Posterior vena cava (tissue), 2 donors: Measurements from ENCODE around the gene CACNA1B. TPM values are rescaled to one million over a fixed set of nuclear protein-coding genes. Genes with fewer than 3 reads are reported as not detected.

ENCODE experiments used
- DNase-seq: peaks from one replicate; pipeline ENCODE4 v3.0.0-alpha.2; 2020; ENCODE audit warnings: low spot score
- intact Hi-C, 2 donors: fragments of 100-400 bp; cut with DNase I; formaldehyde crosslinking; loops; one replicate each; pipeline versions ENCODE4 v1.14.1 to v1.14.2; 2022 to 2023
- total RNA-seq, 2 donors: library from RNA; stranded (reverse); fragmentation: NEBNext Ultra II Directional; extraction: Animal tissue kit (Norgen Biotek cat#: 25700); gene quantifications; one replicate each; pipeline ENCODE4 v1.2.1, GENCODE V29; 2021
- donor health status: DM: yes; HTN: yes; CAD: no.
- donor health status: DM: yes; HTN: yes; CAD: no.

CACNA1B gene
- total RNA-seq, 2 donors from 2014 or later = 0.09 to 0.10 TPM

DNA sequence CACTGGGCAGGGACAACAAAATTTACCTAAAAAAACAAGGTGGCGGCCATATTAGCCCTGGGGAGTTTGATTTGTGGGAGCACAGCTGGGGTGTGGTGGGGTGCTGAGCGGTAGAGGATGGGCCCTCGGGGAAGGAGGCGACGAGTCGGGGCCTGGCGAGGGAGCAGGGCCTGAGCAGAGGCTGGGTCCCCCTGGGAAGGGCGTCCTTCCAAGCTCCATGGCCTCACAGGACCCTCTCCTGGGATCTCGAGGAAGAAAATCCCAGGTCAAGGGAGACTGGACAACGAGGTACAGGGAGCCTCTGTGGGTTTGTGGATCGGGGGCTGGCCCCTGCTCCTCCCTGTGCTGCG, 165.5 kb downstream of the CACNA1B start:
- DNase-seq = peak; percentile 26
- intact Hi-C loops = no loop called here

DNA sequence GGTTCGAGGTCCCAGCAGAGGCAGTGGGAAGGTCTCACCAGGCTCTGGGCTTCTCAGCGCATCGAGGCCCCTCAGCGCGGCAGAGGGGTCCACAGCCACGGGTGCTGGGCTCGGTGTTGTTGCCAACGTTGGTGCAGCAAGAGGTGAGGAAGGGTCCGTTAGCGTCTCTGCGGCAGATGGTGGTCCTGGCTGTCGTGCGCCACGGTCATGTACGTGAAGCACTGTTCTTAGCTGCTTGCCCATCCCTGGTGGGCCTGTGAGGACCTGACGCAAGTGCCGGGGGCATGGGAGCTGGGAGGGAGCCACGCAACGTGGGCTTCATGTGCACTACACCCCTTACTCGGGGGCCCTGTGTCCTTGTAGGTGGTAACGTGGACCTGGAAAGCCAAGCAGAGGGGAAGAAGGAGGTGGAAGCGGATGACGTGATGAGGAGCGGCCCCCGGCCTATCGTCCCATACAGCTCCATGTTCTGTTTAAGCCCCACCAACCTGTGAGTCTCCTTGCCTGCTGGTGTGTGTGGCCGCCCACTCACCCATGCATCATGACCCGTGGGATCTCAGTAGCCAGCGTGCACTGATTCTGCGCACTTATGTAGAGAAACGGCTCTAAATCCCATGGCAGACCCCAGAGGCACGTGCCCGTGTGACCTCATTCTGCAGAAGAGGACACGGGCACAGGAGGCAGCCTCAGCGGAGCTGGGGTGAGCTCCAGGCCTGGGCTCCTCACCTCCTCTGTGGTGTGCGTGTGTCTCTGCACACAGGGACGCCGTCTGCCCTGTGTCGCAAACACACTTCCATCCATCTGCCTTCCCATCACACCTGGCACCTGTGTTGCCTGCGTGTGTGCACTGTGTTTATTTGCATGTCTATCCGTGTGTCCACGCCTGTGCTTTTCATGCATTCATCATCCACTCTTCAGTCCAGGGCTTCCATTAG, 166.1 kb downstream of the CACNA1B start:
- intact Hi-C loops = no loop called here
- peak; percentile 71 for DNase-seq

DNA sequence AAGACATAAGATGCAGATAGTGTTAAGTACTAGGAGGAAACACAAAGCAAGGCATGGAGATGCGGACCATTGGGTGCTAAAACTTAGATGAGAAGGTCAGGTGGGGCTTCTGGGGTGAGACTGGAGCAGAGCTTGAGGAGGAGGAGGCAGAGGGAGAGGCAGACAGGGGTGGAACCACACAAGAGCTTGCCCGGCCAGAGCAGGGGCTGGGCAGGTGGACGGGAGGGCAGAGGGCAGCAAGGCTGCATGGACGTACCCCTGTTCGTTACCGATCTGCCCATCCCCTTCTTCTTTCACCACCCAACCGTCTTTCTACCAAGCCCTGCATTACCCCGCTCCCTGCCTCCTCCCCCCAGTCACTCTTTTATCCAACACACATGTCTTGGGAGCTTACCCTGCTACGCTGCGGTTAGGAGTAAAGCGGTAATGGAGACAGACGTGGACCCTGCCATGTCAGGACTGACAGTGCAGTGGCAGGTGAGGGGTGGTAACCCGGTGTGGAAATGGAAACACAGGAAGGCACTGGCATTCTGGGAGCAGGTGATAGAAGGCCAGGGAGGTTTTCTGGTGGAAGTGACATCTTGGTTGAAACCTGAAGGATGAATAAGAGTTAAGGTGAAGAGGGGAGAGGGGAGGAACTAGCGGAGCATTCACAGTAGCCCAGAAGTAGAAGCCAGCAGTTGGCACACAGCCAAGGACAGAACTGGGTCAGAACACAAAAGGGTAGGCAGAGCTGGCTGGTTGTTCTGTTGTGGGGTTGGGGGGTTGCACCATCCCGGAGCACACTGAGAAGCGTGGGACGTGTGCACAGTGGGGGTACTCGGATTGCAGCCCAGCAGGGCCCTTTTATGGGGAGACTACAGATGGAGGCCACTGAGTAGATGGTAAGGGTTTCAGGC, 167.2 kb downstream of the CACNA1B start:
- DNase-seq = peak; percentile 46
- intact Hi-C loops = no loop called here

DNA sequence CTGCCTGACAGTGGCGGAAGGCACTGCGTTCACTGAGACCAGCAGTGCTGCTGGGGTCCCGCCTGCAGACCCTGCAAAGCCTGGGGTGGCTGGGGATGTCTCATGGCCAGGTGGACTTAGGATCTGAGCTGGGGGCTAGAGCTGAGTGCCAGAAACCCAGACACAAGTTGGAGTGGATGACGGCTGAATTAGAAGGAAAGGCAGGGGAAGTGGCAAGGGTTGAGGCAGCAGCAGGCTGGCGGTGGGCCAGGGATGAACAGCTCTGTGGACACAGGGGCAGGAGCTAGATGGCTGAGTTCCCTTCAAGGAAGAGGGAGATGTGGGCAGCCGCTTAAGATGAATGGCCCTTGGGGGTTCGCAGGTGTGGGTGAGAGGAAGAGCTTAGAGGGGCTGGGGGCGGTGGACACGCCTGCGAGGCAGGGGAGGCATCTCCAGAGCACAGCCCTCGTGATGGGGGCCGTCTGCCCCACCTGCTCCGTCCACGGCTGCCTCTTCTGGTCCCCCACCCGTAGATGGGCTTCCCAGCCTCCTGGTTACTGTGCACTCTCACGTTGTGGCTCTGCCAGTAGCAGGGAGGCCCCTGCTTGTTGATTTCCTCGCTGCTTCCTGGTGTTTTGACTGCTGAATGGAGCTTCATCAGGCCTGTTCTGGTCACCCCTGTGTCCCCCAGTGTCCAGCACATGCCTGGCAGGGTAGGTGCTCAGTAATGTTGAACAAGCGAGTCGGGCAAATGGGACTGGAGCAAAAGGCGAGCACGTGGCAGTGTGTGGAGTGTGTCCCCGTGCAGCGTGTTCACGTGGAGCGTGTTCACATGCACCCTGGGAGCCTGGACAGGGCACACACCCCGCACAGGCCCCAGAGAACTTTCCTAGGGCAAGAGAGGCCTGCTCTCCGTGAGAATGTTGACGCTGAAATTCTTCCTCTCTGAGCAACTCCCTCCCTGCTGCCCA, 168.2 kb downstream of the CACNA1B start:
- DNase-seq = peak; percentile 75
- intact Hi-C loops = no loop called here

DNA sequence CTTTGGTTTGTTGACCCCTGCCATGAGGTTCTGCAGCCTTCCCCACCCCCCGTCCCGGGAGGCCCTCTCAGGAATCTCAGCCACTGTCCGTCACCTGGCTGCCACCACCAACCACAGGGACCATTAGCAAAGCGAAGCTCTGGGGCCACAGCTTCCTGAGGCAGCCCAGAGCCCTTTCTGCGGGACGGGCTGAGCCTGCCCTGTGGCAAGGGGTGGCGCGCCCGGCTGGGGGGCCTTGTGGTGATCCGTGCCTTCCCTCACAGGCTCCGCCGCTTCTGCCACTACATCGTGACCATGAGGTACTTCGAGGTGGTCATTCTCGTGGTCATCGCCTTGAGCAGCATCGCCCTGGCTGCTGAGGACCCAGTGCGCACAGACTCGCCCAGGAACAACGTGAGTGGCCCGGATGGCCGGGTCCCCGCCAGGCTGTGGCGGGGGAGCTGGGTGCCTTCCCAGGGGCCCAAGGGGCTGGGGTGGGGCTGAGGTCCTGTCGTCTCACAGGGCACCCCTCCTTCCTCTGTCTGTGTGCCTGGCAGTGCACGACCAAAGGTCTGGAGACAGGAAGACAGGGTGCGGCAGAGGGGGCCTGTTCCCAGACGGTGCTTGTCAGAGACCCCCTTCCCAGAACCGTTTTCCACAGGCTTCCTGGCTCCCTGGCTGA, 169.2 kb downstream of the CACNA1B start:
- intact Hi-C loops = no loop called here
- DNase-seq = peak; percentile 73

DNA sequence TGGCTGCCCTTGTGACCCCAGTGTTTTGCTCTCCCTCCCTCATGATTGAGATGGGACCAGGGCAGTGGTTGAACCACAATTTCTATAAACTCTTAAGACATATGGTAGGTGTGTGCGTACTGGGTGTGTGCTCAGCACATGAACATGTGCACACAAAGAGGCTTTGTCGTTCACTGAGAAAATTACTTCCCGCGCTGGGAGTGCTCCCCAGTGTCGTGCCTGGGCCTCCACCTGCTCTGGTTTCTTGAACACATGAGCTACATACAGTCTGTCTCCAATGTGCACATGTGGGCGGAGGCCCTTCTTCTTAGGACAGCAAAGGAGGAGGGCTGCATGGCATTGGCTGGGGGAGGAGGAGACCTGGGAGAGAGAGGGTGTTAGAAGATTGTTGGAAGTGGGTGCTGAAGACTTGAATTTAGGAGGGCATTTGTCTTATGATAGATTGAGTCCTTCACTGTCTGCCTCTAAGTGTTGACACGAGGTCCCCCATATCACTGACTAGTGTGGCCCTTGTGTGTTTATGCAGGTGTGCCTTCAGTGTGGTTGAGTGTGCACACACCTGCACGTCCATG, 170.0 kb downstream of the CACNA1B start:
- DNase-seq = peak; percentile 49
- intact Hi-C loops = no loop called here

DNA sequence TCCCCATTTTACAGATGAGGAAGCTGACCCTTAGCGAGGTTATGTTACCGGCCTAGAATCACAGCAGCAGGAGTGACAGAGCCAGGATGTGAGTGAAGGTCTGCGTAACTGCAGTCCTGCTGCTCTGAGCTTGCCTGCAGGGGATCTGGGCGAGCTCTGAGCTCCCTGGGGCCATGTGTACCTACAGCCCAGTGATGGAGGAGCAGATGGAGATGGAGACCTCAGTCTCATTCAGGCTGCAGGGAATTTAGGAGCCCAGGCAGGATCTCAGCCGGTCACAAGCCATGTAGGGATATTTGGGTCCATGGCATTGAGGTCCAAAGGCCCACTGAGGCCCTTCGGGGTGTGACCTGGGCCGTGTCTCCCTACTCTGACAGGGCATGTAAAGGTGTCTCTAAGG, 170.6 kb downstream of the CACNA1B start:
- DNase-seq = peak; percentile 59
- intact Hi-C loops = no loop called here

DNA sequence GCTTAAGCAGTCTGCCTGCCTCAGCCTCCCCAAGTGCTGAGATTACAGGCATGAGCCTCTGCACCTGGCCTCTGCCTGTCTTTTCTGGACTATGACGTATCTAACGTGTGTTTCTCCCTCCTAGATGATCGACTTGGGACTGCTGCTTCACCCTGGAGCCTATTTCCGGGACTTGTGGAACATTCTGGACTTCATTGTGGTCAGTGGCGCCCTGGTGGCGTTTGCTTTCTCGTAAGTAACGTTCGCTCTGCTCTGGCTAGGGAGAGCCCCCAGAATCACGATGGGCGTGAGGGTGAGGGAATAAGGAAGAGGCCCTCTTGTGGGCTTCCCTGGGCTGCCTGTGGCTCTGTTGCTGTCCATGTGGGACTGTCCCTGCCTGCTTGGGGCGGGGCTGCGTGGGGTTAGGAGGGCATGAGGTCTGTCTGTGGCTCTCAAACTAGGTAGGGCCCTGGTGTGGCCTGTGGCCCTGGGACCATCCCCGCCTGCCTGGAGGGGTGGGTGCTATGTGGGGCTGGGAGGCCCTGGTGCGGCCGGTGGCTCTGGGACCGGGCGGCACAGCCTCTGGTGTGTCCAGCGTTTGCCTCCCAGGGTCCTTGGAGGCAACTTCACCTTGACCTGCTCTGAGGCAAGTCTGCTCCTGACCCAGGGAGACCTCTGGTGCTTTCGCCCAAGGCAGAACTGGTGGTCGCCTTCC, 171.7 kb downstream of the CACNA1B start:
- peak; percentile 62 for DNase-seq
- intact Hi-C loops = no loop called here

DNA sequence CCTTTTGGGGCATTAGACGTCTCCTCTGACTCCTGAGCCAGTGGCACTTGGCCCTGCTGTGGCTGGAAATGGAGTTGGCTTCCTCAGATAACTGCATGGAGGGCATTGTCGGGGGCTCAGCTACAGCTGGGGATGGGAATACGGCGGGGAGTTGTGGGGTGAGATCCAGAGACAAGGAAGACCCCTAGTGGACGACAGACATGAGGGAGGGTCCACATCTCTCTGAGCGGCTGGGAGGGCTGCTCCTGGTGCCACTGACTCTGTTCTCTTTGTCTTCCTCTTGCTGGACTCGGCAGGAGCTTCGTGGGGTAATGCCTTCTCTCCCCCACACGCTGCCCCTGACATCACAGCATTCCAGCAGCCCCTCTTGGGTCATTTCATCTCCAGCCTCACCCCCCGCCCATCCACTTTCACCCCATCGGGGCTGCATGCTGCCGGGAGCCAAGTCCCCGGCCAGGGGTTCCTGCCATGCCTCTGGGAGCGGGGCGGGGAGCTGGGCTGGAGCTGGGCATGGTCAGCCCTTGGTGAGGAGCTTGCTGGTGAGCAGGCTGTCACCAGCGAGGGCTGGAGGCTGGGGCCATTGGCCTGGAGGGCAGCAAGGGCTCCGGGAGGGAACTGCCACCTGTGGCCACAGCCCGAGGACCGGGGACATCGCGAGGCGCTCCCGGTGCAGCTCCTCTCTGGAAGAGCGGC, 172.3 kb downstream of the CACNA1B start:
- intact Hi-C loops = no loop called here
- DNase-seq = peak; percentile 64

DNA sequence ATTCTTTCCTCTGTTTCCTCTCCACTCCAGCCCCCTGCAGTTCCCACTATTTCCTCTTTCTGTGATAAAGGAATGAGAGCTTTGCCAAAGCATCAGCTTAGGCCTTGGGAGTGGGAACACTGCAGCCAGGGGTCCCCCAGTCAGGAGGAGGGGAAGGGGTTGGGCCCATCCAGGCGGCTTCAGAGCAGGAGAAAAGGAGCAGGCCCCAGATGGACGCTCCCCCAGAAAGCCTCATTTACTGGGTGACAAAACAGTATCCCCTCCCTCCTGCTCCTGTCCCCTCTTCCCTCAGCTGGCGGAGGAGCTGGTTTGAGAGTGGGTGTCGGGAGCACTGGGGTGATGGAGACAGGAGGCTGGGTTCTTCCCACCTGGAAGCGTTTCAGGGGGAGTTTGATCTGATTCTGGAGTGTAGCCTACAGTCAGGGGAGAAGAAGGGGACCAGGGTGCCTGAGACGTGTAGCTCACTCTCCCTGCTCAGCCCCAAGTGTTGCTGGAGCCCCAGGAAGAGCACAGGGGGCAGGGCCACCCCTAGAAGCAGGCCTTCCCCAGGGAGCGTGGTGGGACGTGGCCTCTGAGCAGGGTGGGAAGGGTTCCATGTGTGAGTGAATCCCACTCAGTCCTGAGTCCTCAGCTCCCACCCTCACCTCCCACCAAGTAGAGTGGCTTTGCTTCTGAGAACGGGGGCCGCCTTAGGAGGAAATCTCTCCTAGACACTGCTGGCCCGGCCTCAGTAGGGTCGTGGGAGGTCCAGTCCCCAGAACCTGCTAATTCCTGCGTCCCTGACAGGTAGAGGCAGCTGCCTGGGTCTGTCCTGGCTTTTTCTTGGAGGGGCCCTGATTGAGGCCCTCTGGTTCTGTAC, 173.1 kb downstream of the CACNA1B start:
- DNase-seq = peak; percentile 30

DNA sequence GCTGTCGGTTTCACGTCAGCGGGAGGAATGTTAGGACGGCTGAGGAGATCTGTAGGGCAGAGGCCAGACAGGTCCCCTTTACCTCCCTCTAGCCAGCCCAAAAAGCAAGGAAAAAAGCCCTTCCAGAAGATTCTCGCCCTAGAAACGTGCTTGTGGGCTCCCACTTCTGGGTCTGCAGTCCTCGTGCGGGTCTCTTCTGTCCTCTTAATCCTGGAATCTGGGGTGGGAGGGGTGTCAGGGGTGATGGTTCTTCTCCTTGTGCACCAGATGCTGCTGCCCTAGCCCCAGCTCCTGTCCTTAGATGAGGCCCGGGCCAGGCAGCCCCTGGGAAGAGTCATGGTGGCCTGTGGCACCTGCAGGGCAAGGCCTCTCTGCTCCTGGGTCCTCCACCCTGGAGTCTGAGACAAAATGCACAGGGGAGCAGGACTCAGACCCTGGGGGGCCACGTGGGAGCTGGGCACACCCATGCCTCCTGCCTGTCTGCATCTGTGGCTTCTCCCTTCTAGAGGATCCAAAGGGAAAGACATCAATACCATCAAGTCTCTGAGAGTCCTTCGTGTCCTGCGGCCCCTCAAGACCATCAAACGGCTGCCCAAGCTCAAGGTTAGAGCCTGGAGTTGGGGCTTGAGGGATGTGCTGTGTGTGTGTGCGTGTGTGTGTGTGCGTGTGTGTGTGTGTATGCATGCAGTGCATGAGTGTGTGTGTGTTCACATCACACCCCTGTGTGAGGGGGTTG, 174.2 kb downstream of the CACNA1B start:
- peak; percentile 50 for DNase-seq
- intact Hi-C loops = no loop called here

More for the DNA sequence above, 173.1 kb downstream of the CACNA1B start:
- intact Hi-C loops = no loop called here

DNA sequence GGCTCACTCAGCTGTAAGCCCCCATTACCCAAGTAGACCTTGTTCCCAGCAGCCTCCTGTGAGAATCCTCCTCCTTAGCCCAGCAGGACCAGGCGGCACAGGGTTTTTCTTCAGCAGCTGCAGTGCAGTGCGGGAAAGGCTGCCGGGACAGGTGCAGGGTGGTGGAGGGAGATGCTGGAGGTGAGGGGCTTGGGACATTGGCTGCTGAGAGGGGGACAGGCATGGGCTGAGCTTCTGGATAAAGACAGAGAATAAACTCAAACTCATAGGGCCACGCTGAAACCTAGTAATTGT, 174.7 kb downstream of the CACNA1B start:
- no peak for DNase-seq
- intact Hi-C loops = no loop called here

DNA sequence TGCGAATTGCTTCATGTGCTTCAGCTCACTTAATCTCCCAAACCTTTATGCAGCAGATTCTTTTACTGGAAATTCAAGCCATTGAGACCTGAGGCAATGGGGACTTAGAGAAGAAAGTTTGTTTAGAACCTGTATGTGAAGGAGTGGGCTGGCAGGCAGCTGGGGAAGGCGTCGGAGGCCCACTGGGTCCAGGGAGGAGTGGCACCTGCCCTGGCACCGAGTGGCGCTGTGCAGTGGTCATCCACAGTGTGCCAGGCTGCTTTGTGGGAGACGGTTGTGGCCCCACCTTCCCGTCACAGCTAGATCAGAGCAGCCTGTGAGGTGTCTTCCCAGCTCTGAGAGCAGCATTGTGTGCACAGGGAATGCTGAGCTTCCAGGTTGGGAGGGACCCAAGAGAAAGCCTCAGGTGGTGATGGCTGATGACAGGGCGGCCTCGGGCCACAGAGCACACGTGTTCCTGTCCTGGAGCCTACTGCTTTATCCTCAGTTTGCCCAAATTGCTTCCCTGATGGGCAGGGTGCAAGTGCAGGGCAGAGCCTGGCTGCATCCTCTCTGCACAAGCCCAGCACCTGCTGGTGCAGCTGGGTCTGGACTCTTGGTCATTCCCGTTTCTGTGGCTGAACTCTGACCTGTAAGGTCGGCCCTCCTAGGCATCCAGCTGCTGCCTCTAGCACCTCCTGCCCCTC, 175.2 kb downstream of the CACNA1B start:
- intact Hi-C loops = no loop called here
- DNase-seq = peak; percentile 29

DNA sequence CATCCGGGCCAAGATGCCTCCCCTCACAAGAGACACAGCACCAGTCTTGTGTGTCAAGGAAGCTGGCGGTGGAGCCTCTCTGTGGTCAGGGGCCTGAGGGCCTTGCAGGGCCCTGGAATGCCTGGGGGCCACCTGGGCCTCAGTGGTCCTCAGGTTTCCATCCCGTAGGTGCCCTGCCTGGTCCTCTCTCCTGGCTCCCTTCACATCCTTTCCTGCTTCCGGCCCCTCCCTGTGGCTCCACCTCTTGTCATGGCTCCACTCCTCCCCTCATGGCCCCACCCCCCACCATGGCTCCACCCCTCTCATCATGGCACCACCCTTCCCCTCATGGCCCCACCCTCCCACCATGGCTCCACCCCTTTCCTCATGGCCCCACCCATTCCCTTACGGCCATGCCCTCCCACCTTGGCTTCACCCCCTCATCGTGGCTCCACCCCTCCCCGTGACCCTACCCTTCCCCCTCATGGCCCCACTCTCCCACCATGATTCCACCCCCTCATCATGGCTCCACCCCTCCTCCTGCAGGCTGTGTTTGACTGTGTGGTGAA, 175.8 kb downstream of the CACNA1B start:
- DNase-seq = peak; percentile 67

More for the DNA sequence above, 175.8 kb downstream of the CACNA1B start:
- intact Hi-C loops = no loop called here
